GM18907 (cell line): Measurements from ENCODE around the gene GOLGA6L10.
"Not testable (repeated sequence)": the region's sequence is repeated elsewhere in the genome, so short reads cannot be mapped to it uniquely, and the experiment has no call there.

Experiments used
- ATAC-seq: cut with Tn5 transposase; IDR thresholded peaks from one replicate; pipeline ENCODE4 v1.9.1; 2021; ENCODE audit warnings: mild to moderate bottlenecking, moderate library complexity; ENCODE audit not compliant: unreplicated experiment

Gene GOLGA6L10

DNA sequence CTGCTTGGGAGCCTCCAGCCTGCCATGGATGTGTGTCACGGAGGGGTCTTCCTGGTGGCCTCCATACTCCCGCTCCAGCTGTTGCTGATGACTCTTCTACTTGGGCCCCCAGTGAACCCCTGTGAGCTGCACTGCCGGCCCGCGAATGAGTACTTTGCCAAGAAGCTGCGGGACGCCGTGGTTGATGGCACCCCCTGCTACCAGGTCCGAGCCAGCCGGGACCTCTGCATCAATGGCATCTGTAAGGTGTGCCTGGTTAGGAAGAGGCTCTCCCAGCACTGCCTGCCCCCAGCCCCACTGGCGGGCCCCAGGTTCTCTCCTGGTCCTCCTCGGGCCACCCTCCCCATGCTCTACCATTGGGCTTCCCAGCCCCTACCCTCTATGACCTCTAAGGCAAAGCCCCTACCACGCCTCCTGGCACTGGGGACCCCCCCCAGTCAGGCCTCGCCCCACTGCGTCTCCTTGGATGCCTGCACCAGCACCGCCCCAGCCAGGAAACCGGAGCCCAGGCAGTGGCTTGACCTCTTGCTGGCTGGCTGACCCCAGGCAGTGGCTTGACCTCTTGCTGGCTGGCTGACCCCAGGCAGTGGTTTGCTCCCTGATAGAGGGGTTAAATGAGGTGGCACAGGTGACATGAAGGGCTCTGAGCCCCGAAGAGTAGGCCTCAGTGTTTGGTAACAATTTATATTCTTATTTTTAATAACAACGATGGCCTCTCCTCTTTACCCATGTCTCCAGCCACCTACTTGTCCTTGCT lies 29.6 kb downstream of the GOLGA6L10 start:
- ATAC-seq = not testable (repeated sequence)

DNA sequence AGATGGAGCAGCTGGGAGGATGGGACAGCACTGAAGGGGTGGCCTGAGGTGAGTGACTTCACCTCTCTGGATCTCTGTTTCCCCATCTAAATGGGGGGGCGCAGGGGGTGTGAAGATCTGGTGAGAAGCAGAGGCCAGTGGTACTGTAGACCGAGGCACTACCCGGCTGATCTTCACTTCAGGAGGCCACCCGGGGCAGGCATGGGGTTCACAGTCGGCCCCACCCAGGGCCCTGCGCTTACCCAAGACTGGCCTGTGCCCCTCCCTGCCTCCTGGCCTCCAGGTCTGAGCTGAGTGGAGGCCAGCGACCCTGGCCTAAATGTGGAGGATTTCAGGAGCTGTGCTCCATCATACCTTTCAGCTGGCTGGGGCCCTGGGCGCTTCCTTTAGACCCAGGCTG lies 31.0 kb downstream of the GOLGA6L10 start:
- ATAC-seq = not testable (repeated sequence)

- not testable (repeated sequence) for ATAC-seq
Observed at GRCh38 chr15:82317516-82317915, 31.8 kb downstream of the GOLGA6L10 start.

DNA sequence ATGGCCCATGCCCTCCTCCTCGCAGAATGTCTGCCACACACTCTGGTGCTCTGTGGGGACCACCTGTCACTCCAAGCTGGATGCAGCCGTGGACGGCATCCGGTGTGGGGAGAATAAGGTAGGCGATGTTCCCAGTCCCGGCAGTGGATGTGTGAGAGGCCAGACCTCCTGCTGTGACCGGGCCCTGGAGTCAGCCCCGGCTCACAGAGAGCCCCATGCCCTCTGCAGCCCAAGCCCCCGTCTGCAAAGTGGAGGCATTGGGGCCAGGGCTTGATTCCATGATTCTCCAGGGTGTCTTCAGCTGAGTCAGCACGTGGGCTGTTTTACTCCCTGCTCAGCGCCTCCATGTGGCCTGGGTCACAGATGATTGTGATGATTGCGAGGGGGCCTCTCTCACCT lies 32.2 kb downstream of the GOLGA6L10 start:
- ATAC-seq = no peak

GRCh38 chr15:82316247-82317090 lies 32.8 kb downstream of the GOLGA6L10 start:
- ATAC-seq = not testable (repeated sequence)

DNA sequence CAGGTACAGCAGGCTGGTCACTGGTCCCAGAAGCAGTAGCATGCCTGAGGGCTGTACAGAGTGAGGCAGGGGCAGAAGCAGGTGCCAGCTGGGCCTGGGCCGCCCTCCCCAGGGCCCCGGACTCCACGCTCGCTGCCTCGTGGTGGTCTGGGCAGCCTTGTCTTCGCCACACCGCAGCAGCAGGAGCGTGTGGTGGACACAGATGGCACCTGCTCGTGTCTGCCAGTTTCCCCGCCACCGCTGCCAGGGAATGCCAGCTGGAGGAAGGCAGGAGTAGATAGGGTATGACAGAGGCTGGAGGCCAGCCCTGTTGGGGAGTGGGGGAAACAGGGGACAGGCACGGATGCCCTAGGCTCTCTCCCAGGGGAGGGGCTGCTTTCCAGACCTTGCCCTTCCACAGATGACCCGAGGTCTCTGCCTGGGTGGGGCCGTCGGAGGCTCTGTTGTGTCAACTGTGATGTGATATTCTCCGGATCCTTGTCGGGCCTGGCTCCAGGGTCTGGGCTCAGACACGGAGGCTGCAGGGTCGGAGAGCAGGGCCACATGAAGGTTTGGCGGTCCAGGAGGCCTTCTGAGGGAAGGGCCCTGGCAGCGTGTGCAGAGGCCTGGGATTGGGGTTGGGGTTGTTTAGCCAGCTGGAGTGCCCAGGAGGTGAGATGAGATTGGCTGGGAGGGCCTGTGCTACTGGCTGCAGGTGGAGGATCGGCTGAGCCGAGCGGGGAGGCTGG lies 33.6 kb downstream of the GOLGA6L10 start:
- no peak for ATAC-seq

GRCh38 chr15:82314769-82315518 lies 34.3 kb downstream of the GOLGA6L10 start:
- no peak for ATAC-seq

GRCh38 chr15:82313951-82314768 lies 35.1 kb downstream of the GOLGA6L10 start:
- not testable (repeated sequence) for ATAC-seq

- no peak for ATAC-seq
Observed at GRCh38 chr15:82313446-82313845, 35.8 kb downstream of the GOLGA6L10 start.

GRCh38 chr15:82312586-82313349 lies 36.5 kb downstream of the GOLGA6L10 start:
- no peak for ATAC-seq

DNA sequence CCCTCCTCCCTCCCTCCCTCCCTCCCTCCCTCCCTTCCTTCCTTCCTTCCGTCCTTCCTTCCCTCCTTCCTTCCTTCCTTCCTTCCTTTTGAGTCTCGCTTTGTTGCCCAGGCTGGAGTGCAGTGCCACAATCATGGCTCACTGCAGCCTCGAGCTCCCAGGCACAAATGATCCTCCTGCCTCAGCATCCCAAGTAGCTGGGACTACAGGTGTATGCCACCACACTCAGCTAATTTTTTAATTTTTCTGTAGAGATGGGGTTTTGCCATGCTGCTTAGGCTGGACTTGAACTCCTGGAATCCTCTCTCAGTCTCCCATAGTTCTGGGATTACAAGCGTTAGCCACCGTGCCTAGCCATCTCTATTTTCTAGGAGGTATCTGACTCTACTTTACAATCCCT lies 38.0 kb downstream of the GOLGA6L10 start:
- not testable (repeated sequence) for ATAC-seq

DNA sequence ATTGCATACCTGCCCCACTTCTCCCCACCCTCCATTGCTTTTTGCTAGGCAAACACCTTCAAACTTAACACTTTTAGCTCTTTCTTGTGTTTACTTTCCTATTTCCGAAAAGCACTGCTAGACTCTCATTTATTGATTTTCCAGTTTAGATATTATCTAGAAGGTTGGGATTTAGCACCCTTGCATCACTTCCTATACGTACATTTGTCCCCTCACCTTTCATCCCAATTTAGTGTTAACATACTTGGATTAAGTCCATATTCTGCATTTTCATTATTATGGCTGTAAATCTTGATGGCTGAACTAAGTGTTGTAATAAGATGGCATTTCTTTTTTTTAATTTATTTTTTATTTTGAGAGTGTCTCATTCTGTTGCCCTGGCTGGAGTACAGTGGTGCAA lies 39.5 kb downstream of the GOLGA6L10 start:
- no peak for ATAC-seq

GRCh38 chr15:82307714-82308081 lies 41.6 kb downstream of the GOLGA6L10 start:
- no peak for ATAC-seq

DNA sequence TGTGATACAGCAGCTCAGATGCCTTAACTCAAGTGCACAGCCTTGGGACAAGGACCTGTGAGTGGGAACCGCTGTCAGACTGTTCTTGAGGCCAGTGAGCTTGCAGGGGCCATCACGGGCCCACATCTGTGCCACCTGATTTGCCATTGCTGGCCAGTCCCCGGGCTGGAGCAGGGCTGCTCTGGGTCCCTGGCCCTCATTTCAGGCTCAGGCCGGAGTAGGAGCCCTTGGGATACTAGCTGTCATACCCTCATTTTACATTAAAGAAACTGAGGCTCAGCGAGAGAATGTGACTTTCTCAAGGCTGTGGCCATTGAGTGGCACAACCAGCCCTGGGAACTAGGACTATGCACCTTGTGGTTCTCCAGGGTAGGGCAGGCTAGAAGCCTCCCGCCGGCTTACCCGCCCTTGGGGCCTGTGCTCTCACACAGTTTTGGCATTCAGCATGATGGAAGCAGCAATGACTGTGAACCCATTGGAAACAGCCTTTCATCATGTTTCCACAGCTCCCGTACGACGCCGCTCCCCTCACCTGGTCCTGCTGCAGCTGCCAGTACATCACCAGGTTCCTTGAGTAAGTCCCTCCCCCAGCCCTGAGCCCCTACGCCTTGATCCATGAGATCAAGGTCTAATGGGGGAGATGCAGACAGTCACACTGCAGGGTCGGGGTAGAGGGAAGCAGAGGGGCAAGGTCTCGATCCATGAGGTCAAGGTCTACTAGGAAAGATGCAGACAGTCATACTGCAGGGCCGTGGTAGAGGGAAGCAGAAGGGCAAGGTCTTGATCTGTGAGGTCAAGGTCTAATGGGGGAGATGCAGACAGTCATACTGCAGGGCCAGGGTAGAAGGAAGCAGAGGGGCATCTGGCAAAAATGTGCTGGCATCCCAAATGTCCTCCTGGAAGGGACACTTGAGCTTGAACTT lies 42.2 kb downstream of the GOLGA6L10 start:
- ATAC-seq = no peak

GRCh38 chr15:82305621-82306048 lies 43.6 kb downstream of the GOLGA6L10 start:
- ATAC-seq = no peak

DNA sequence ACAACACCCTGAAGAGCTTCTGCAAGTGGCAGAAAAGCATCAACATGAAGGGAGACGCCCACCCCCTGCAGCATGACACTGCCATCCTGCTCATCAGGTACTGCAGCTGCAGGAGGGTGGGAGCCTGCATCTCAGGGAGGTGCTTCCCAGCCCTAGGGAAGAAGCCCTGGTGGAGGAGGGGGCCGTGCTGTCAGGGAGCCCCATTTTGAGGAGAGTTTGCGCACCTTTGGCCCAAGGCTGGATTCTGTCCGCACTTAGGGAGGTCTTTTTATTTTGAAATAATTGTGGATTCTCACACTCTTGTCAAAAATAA lies 44.5 kb downstream of the GOLGA6L10 start:
- no peak for ATAC-seq

DNA sequence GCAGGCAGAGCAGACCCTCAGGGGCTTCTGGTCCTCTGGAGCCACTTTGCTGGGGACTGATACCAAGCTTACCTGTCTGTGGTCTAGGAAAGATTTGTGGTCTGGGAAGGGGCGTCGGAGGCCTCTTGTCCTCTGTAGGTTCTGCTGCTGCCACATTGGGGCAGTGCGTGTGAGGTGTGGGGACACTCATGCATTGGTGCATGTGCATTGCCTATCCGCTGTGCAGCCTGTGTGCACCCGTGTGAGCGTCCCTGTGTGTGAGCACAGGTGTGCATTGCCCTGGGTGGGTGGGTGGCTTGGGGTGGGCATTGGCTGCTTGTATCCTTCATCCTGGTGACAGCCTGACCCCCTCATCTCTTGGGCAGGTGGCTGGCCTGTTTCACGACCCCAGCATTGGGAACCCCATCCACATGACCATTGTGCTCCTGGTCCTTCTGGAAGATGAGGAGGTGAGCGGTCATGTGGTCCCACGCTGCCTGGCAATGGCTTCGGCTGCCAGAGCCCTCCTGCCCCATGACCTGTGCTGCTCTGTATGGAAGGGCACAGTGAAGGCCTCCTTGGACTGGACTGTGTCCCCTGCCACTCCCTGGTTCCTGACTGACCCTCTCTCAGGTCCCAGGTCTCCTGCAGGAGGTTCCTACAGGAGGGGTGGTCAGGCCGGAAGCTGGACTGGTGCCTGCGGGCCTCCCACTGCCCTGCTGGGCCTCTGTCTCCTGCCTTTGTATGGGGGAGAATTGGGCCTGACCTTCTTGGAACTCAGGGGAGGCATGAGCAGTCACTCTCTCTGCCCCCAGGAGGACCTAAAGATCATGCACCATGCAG lies 45.1 kb downstream of the GOLGA6L10 start:
- ATAC-seq = no peak
